HUDEP-2 (cell line): ENCODE data around the gene PRR7.
"Not testable (repeated sequence)": the region's sequence is repeated elsewhere in the genome, so short reads cannot be mapped to it uniquely, and the experiment has no call there.

ENCODE experiments used
- DNase-seq, 76 experiments: peaks; one replicate each; lab custom pipeline; 2025; ENCODE audit not compliant: unreplicated experiment in 76 of 76; lab: John Stamatoyannopoulos, UW

Gene PRR7

GRCh38 chr5:177478711-177479646 lies 32.4 kb downstream of the PRR7 start:
- DNase-seq, result peak in 74 of 76 experiments; percentile 37 to 94 (median 86)

GRCh38 chr5:177479774-177480173 lies 33.2 kb downstream of the PRR7 start:
- no peak for DNase-seq

DNA sequence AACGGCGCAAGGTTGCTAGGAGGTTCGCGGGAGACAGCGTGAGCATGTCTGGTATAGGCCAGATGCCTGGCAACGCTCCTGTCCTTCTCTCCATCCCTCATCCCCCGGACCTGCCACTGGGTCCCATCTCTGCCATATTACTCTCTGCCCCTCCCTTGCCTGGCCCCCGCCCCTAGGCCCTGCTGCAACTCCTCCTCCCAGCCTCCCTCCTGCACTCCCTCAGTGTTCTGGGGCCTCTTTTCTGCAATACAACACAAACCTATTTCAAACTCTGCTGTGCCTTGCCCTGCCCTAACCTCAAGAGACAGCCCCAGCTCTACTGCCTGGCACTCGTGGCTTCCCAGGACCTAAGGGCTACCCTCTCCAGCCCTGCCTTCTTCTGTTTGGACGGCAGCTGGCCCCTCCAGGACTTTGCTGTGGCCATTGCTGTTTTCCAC lies 35.8 kb downstream of the PRR7 start:
- DNase-seq, result no peak

DNA sequence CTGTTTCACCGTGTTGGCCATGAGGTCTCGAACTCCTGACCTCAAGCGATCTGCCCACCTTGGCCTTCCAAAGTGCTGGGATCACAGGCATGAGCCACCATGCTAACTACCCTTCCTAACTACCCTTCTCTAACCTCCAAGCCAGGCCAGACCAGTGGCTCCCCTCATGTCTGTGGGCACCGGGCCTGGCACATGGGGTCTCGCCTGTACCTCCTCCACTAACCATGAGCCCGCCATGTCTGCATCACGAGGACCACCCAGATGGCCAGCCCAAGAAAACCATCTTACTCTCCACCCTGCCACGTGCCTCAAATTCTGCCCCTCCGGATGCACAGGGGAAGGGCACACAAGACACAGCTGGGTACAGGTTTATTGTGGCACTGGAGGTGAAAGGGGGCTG lies 36.4 kb downstream of the PRR7 start:
- no peak for DNase-seq

- no peak for DNase-seq
These were observed 37.6 kb downstream of the PRR7 start for GRCh38 chr5:177483994-177484901.

DNA sequence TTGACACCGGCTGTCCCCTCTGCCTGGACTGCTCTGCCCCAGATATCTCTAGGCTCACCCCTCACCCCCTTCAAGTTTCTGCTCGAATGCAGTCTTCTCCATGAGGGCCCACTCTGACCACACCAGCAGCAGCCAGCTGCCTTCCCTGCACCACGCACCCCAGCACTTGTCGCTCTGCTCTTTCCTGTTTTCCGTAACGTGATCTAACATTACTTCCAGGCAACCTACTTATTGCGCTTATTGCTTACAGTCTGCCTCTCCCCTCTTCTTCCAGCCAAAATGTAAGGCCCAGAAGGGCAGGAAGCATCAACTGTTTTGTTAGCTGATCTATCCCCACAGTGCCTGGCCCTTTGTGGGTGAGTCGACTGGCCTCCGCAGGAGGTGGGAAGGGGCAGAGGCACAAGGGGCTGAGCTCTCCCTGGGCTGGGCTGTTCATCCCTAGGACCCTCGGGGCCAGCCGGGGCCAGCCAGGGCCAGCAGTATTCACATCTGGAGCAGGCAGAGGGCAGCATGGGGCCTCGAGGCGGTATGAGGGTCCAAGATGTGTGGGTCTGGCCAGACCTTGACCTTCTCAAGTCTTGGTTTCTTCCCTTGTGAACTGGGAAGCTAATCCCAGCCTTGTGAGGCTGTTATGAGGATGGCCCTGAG lies 38.4 kb downstream of the PRR7 start:
- DNase-seq, result no peak

GRCh38 chr5:177485753-177486152 lies 39.1 kb downstream of the PRR7 start:
- DNase-seq, result not testable (repeated sequence)

GRCh38 chr5:177486256-177486655 lies 39.6 kb downstream of the PRR7 start:
- DNase-seq, result no peak

DNA sequence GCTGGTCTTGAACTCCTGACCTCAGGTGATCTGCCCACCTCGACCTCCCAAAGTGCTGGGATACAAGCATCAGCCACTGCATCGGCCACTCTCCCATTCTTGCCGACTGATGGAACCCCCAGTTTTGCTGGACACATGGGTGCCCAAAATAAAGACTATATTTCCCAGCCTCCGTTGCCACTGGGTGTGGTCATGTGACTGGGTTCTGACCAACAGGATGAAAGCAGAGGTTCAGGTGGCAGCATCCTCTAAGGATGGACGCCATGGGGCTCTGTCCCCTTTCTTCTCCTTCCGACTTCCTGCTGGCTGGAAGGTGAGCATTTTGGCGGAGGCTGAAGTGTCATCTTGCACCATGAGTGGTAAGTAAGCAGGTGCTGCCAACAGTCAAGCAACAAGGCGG lies 40.5 kb downstream of the PRR7 start:
- no peak for DNase-seq

DNA sequence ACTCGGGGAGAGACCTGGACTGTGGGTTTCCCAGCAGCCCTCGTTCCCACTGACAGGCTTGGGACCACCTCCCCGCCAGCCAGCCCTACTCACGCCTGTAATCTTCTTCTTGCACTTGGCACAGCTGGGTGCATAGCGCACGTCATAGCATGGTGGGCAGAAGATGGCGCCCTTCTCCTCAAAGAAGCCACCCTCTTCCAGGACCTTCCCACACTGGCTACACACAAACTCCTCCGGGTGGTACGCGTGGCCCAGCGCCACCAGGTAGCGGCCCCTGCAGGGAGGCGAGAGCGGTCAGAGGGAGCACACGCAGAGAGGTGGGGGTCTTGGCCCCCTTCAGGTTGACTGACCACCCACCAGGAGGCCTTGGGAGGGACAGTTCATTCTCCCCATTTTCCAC lies 41.4 kb downstream of the PRR7 start:
- no peak for DNase-seq

DNA sequence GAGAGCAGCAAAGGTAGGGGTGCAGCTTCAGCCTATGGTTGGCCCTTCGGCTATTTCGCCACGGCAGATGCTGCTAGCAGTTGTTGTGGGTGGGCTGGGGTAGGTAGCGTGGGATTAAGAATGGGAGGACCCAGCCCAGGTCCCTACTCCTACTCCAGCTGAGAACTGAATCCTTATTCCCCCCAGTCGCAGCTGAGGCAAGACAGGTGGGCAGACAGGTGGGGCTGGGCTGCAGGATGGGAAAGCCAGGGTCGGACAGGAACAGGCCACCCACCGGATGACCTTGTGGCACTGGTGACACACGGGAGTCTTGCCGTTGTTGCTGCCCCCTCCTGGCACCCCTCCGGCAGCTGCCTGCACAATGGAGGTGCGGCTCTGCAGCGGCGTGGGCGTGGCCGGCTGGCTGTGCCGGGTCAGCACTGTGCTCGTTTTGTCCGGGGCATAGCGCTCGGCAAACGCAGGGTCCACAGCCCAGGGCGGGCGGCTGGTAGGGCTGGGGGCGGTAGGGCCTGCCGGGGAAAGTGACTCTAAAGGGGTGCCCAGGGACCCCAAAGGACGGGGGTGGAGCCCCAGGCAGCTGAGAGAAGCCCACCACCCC lies 42.6 kb downstream of the PRR7 start:
- peak in 5 of 76 experiments; percentile 12 to 38 (median 19) for DNase-seq

DNA sequence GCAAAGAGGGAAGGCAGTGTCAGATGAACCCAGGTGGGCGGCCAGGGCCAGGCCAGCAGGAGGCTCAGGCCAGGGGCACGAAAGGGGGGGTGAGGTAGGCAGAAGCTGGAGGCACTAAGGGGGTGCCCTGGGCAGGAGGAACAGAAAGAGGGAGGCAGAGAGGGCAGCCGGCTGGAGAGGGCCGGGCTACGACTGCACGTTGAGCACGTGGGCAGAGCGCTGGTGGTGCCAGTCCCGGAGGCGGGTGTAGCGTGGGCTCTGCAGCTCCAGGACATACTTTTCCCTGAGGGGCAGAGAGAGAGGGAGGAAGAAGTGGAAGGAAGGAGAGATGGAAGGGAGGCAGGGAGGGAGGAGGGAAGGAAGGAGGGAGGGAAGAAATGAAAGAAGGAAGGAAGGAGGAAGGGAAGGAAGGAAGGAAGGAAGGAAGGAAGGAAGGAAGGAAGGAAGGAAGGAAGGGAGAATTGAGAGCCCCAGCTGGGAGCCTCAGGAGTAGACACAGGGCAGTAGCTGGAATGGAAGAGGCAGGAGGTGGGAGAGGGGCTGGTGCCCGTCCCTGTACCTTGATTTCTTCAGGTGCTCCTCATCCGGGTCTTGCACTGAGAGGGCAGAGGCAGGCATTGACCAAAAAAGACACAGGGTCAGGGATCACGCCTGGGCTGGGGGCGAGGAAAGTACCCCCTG lies 43.8 kb downstream of the PRR7 start:
- DNase-seq, result no peak

GRCh38 chr5:177490992-177491391 lies 44.4 kb downstream of the PRR7 start:
- DNase-seq, result no peak

DNA sequence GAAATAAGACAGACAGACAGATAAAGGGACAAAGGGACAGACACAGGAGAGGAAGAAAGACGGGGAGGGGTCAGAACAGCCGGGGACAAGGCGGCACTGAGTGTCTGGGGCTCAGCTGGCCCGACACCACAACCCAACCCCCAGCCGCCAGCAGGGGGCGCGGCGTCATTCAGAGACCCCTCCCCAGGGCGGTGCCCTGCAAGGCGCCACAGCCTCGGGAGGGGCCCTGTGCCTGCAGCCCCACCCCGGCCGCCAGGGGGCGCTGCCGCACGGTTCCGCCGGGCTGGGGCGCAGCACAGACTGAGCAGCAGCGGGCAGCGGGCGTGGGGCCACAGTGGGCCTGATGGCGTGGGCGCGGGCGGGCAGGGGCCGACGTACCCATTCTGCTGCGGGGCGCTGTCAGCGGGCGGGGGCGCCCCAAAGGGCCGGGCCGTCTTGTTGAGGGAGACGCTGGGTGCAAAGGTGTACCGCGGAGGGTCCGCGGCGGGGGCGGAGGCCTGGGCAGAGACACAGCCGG lies 44.9 kb downstream of the PRR7 start:
- peak in 58 of 76 experiments; percentile 6 to 74 (median 44) for DNase-seq

DNA sequence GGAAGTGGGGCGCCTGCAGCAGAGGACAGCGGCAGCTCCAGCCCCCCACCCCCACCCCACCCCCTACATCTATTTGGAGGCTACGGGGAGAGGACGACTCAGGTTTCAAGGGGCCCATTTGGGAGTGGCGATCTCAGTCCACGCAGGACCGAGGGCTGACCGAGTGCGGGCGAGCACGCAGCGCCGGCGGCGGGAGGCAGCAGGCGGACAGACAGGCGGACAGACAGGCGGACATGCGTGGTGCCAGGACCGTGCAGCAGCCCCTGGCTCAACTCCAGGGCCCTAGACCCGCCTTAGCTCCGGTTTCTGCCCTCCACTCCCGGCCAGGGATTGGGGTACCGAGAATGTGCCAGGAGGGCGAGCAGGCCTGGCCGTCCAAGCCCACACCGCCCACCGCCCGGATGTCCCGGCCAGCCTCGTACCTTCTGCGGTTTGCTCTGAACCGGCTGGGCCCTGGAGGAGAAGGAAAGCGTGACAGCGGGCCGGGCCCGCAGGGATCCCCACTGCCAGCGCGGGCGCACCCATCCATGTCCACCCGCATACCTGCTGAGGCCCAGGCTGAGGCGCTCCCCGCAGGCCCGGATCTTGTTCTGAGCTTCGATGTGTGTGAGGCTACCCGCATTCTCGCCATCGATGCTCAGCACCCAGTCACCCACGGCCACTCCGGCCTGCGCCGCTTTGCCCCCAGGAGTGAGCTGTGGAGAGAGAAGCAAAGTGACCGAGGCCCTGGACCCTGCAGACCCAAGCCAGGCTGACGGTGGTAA lies 45.6 kb downstream of the PRR7 start:
- no peak for DNase-seq

DNA sequence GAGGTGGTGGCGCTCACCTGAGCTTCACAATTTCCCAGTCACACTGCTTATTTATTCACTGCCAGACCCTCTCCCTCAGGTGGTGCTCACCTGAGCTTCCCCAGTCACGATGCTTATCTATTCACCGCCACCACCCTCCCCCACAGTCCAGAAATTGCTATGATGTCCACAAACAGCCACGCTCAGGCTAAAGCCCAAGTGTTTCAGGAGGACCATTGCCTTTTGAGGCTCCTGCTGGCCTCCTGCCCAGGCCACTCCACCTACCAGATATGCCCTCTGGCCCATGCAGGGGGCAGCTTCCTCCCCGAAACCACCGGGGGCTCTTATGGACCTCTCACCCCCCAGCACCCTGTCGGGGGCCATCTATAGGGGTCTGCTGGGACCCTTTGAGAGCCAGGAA lies 46.2 kb downstream of the PRR7 start:
- DNase-seq, result no peak

DNA sequence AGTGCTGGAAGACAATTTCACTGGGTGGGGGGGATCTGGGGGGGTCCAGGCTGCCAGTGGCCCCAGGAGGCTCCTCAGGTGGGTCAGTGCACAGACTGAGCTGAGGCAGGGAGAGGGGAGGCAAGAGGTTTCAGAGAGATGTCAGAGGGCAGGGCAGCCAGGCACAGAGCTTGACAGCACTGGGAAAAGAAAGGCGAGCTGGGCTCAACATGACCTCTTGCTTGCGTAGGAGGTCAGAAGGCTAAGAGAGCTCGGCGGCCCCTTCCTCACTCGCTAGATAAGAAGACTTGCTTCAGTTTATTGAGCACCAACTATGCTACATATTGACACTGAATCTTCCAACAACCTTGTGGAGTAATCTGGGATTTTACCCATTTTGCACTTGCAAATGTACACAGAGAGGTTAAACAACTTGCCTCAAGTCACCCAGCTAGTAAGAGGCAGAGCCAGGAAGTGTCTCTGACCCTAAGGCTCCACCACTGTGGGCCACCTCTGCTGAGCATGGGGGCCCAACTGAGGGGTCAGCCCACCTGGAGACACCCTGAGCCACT lies 47.3 kb downstream of the PRR7 start:
- DNase-seq, result no peak

- peak in 10 of 76 experiments; percentile 12 to 45 (median 18) for DNase-seq
These were observed 48.0 kb downstream of the PRR7 start for GRCh38 chr5:177494346-177495195.
